OCI-LY7 (cell line): Measurements from ENCODE around the gene RBMS1. TPM values are rescaled to one million over a fixed set of nuclear protein-coding genes. Genes with fewer than 3 reads are reported as not detected.

Experiments
- BruUV-seq: library from RNA; stranded (reverse); fragments of 400-500 nt; replicated peaks from 2 replicates; lab custom pipeline; 2021; lab: Mats Ljungman, UMichigan
- CTCF ChIA-PET: fragments of 300-600 bp; sonication (Branson Sonifier 250); formaldehyde crosslinking; loops from one replicate; lab custom pipeline; 2022; ENCODE audit warnings: antibody characterized with exemption; ENCODE audit not compliant: unreplicated experiment; lab: Charles Lee
- POLR2A ChIA-PET: fragments of 300-600 bp; sonication (Branson Sonifier 250); formaldehyde crosslinking; loops from one replicate; lab custom pipeline; 2022; ENCODE audit warnings: antibody characterized with exemption; lab: Charles Lee
- DNase-seq: peaks from one replicate; pipeline ENCODE4 v3.0.0-alpha.2; 2015; ENCODE audit warnings: low spot score
- H2AFZ ChIP-seq: fragments of 200-600 bp; sonication (generic), shearing (Covaris generic); 2 replicates; pipeline ENCODE4 v1.6.1; 2014; ENCODE audit warnings: mild to moderate bottlenecking, antibody characterized with exemption, low read length, moderate library complexity
- H3K27ac ChIP-seq: fragments of 200-600 bp; sonication (generic); 2 replicates; pipeline ENCODE4 v1.5.1; 2014; ENCODE audit warnings: mixed run types, low read depth, mild to moderate bottlenecking, moderate library complexity, low read length, inconsistent platforms; ENCODE audit not compliant: poor library complexity, severe bottlenecking
- H3K36me3 ChIP-seq: fragments of 200-600 bp; sonication (generic); 2 replicates; pipeline ENCODE4 v1.6.1; 2014; ENCODE audit warnings: mild to moderate bottlenecking, antibody characterized with exemption, low read length, moderate library complexity, mixed read lengths; ENCODE audit not compliant: insufficient read depth
- H3K4me1 ChIP-seq: fragments of 200-600 bp; sonication (generic); 2 replicates; pipeline ENCODE4 v1.5.1; 2014; ENCODE audit warnings: mild to moderate bottlenecking, low read length; ENCODE audit not compliant: insufficient read depth, poor library complexity, severe bottlenecking
- H3K4me2 ChIP-seq: fragments of 200-600 bp; sonication (generic); 2 replicates; pipeline ENCODE4 v1.6.1; 2014; ENCODE audit warnings: mild to moderate bottlenecking, low read length
- H3K4me3 ChIP-seq: fragments of 200-600 bp; sonication (generic); 2 replicates; pipeline ENCODE4 v1.5.1; 2014; ENCODE audit warnings: mild to moderate bottlenecking, low read depth, low read length; ENCODE audit not compliant: poor library complexity, severe bottlenecking
- H3K79me2 ChIP-seq: fragments of 200-600 bp; sonication (generic); 2 replicates; pipeline ENCODE4 v1.6.1; 2016; ENCODE audit warnings: low read depth, mild to moderate bottlenecking, low read length, moderate library complexity, mixed read lengths; ENCODE audit not compliant: insufficient read depth
- H3K9me2 ChIP-seq: fragments of 200-600 bp; sonication (generic); 2 replicates; pipeline ENCODE4 v1.6.1; 2016; ENCODE audit warnings: mild to moderate bottlenecking, low read length, mixed read lengths; ENCODE audit not compliant: insufficient read depth
- H3K9me3 ChIP-seq: fragments of 200-600 bp; sonication (generic); 2 replicates; pipeline ENCODE4 v1.6.1; 2014; ENCODE audit warnings: mild to moderate bottlenecking, mixed run types, low read length, mixed read lengths
- H4K20me1 ChIP-seq: fragments of 200-600 bp; sonication (generic); 2 replicates; pipeline ENCODE4 v1.6.1; 2014; ENCODE audit warnings: mild to moderate bottlenecking, antibody characterized with exemption, low read length, moderate library complexity, mixed read lengths; ENCODE audit not compliant: insufficient read depth
- EZH2phosphoT487 ChIP-seq: fragments of 200-600 bp; sonication (generic); IDR thresholded peaks from 2 replicates; pipeline ENCODE4 v1.6.1; 2018; ENCODE audit warnings: low read depth, borderline replicate concordance, mild to moderate bottlenecking, mixed run types, antibody characterized with exemption, low read length, moderate library complexity, mixed read lengths
- intact Hi-C: fragments of 100-400 bp; cut with micrococcal nuclease; formaldehyde crosslinking; loops from one replicate; pipeline ENCODE4 v1.10.0; 2022; ENCODE audit not compliant: unreplicated experiment
- total RNA-seq, 2 experiments: library from RNA; depleted of rRNA in 1 of 2; stranded (reverse); fragments of >200 nt in 1 of 2; shearing (Covaris generic) in 1 of 2; gene quantifications; 2 replicates each; pipeline ENCODE4 v1.2.3, GENCODE V29; 2014 to 2022
- TF ChIP-seq, protein P1 (sequence below): fragments of 200-600 bp; sonication (generic); conservative IDR thresholded peaks from 2 replicates; pipeline ENCODE4 v1.5.1; 2014; ENCODE audit warnings: mild to moderate bottlenecking, antibody characterized with exemption, low read length, moderate library complexity, mixed read lengths

RBMS1 gene
- total RNA-seq, 2 experiments from 2014 or later, result 29.5 to 35.7 TPM

DNA sequence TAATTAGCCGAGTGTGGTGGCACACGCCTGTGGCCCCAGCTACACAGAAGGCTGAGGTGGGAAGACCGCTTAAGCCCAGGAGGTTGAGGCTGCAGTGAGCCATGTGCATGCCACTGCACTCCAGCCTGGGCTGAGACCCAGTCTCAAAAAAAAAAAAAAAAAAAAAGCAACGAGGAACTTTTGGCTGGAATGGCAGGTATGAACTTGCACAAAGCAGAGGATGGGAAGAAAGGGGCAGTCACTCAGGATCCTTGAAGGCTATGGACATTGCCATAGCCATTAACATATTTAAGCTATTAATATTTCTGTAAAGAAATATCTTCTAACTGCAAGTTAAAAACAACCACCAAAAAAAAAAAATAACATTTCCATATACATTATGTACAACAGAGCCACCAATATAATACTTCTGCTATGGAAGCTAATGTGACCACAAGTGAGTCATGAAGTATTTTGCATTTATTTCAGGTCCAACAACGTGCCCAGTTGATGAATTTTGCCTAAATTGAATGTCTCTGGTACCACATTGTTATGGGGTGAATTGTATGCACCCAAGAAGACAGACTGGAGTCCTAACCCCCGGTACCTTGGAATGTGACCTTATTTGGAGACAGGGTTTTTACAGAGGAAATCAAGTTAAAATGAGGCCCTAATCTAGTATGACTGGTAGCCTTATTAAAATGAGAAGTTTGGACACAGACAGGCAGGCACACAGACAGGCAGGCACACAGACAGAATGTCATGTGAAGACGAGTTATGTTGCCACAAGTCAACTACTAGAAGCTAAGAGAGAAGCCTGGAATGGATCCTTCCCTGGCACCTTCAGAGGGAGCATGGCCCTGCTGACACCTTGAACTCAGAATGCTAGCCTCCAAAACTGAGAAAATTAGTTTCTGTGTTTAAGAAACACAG, 102.8 kb downstream of the RBMS1 start:
- intact Hi-C loops, result no loop called here
- Histone ChIP-seq H3K4me3 (no peak overlapping the region), H3K4me2 (no peak overlapping the region), H3K27ac (no peak overlapping the region), H3K4me1 (peaks cover 30% of the 10 kb centered on the region), H3K9me2 (no peaks in the 10 kb centered on the region), H2AFZ (no peak overlapping the region), H4K20me1 (no peaks in the 10 kb centered on the region; the same call in 1 of the 2 replicates), H3K79me2 (peaks cover 18% of the 10 kb centered on the region; the same call in 1 of the 2 replicates), H3K9me3 (0 out of 2 replicates have a peak, but pooled peaks cover 7% of the 10 kb centered on the region), H3K36me3 (no peaks in the 10 kb centered on the region)
- ChIA-PET CTCF (no interaction called here), POLR2A (interaction anchor here (0.7 to 6.1 kb wide), 9 partner anchors 9 to 158 kb away, joined by 3 to 42 read pairs (median 4); no protein-coding TSS in a partner anchor)
- no peak for DNase-seq
- TF ChIP-seq, protein P1, sequence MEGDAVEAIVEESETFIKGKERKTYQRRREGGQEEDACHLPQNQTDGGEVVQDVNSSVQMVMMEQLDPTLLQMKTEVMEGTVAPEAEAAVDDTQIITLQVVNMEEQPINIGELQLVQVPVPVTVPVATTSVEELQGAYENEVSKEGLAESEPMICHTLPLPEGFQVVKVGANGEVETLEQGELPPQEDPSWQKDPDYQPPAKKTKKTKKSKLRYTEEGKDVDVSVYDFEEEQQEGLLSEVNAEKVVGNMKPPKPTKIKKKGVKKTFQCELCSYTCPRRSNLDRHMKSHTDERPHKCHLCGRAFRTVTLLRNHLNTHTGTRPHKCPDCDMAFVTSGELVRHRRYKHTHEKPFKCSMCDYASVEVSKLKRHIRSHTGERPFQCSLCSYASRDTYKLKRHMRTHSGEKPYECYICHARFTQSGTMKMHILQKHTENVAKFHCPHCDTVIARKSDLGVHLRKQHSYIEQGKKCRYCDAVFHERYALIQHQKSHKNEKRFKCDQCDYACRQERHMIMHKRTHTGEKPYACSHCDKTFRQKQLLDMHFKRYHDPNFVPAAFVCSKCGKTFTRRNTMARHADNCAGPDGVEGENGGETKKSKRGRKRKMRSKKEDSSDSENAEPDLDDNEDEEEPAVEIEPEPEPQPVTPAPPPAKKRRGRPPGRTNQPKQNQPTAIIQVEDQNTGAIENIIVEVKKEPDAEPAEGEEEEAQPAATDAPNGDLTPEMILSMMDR, result no peak
- no peak for TF ChIP-seq EZH2phosphoT487
- no TSS peak for BruUV-seq

DNA sequence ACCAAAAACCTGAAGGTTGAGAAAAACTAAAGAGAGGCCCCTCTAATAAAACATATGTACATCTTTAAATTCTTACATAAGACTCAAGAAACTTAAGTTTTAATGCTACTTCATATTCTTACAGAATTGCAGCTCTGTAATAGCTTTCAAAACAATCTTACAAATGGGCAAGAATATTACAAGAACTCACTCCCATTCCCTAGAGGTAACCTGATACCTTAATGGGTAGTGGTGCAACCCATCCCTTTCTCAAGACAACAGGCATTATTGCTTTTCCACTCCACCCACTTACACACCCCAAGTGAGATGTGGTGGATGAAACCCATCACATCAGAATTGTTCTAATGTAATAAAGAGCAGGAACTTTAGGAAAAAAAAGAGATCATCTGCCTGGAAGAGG, 103.7 kb downstream of the RBMS1 start:
- Histone ChIP-seq H3K9me3 (0 out of 2 replicates have a peak, but pooled peaks cover 6% of the 10 kb centered on the region), H3K79me2 (peaks cover 15% of the 10 kb centered on the region; the same call in 1 of the 2 replicates), H3K4me3 (no peak overlapping the region), H2AFZ (no peak overlapping the region), H4K20me1 (no peaks in the 10 kb centered on the region; the same call in 1 of the 2 replicates), H3K36me3 (no peaks in the 10 kb centered on the region), H3K4me1 (peaks cover 28% of the 10 kb centered on the region), H3K27ac (no peak overlapping the region), H3K4me2 (no peak overlapping the region), H3K9me2 (no peaks in the 10 kb centered on the region)
- TF ChIP-seq, protein P1, result no peak
- TF ChIP-seq EZH2phosphoT487, result no peak
- BruUV-seq, result no TSS peak
- POLR2A ChIA-PET, result interaction anchor here (0.8 to 6.1 kb wide), 3 partner anchors 10 to 37 kb away, joined by 4 to 42 read pairs (median 14); no protein-coding TSS in a partner anchor
- intact Hi-C loops, result no loop called here
- CTCF ChIA-PET, result no interaction called here
- no peak for DNase-seq
